ENCODE results near the gene MPZL2.
"Not testable (repeated sequence)": the region's sequence is repeated elsewhere in the genome, so short reads cannot be mapped to it uniquely, and the experiment has no call there.

The MPZL2 gene

DNA sequence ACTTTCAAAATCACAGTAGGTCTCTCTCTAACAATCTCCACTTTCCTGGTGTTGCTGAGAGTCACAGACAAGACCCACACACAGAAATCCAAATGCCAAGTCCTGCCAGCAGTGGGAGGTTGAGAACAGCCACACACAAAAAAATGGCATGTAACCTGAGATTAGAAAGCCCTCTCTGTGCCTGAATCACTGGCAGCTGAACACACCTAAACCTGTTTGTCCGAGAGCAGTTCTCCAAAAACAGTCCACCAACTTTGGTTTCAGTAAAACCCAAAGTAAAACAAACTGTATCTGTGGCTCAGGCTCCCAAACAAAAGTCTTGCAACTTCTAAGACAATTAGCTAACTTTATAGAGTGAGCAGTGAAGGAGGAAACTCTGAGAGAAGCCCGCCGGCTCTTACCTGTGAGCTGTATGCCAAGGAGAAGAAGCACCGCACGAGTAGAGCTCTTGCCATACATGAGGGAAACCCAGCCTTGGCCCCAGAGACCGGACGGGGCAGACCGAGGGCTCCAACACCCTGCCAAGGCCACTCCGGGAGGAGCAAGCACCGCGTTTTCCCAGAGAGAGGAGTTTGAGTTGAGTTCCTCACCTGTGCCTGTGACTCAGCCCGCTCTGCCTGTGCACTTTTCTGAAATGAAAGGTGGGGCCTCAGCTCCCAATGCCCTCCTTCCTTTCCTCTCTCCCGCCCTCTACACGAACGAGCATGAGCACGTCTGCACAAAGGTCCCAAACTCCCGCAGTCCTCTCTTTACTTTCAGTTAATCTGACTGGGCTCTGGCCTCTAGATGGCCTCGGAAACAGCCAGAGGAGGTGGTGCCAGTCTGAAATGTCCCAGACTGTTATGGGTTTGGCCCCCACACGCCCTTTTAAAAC, at the start of gene MPZL2:
Gene MPZL2, minus strand, starts transcription at position 603 of the 874 bp plus-strand sequence. Its CDS starts 144 bp downstream, at position 459.
- no peak for DNase-seq (ENCODE audit: low read depth in 2 of 2)

DNA sequence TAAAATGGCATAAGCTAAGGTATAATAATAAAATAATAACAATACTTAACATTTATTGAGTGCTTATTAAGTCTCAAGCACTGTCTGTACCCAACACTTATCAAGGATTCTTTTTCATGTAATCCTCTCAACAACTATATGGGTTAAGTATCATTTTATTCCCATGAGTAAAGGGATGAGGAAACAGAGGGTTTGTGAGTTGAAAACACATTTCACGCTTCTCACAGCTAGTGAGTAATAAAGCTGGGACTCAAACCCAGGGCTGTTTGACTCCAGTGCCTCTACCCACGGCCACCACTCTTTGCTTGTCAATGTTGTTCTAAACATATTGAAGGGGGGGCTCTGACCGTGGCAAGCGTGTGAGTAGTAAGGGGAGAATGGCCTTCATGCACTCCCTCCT, 49.1 kb upstream of the MPZL2 start:
- DNase-seq (ENCODE audit: low read depth in 2 of 2) = no peak

DNA sequence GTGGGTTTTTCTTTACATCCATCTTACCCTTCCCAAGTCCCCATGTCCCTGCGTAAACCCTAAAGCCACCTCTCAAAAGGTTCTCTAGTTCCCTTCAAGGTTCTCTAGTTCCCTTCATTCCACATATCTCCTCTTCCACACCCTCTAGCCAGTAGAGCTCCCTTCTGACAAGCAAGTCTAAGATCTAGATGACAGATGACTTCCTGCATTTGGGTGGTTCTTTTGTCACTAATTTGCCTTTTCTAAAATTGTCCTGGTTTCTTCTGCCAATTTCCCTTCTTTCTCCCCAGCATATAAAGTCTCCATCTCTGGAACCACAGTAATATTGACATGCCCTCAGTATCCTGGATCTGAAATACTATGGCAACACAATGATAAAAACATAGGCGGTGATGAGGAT, 48.2 kb upstream of the MPZL2 start:
- DNase-seq (ENCODE audit: low read depth in 2 of 2) = no peak

DNA sequence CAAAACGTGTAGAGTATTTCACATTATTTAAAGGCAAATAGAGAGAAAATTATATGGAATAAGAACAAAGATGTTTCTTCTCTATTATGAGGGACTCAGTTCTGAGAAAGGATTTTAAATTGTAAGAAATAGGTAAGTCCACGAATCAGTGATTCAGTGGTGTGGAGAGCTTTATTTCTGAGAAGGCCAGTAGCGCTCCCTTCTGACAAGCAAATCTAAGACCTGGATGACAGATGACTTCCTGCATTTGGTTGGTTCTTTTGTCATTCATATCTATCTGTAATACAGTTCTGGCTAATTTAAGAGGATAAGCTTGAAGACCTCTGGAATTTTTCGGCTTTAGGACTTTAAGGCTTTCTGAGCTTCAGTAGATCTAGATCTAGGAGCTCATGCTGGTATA, 47.4 kb upstream of the MPZL2 start:
- no peak for DNase-seq (ENCODE audit: low read depth in 2 of 2)

DNA sequence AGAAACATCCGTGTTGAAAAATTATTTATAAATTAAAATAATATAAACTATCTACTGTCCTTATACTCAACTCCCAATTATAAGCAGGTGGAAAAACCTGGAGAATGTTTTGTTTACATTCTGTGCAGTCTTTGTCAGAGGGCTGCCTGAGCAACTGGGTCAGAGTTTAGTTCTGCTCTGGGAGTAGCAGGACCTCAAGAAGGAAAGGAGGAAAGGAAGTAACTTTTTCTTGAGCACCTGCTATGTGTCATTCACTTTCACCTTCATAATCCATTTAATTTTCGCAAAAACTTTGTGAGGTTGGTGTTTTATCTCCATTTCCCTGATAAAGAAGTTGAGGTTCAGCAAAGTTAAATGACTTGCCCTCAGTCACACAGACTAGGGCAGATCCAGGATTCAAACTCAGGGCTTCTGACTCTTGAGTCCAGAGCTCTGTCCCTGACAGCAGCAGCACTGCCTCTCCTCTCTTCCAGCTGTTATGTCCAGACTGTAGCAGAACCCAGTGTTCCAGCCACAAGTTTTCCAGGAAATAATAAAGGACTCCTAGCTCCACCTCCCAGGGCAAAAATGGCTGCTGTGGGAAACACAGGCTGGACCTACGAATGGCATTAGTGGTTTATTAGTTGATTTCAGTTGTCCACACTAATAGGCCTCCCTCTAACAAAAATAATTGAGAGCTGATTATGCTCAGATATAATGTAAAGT, 46.8 kb upstream of the MPZL2 start:
- DNase-seq (ENCODE audit: low read depth in 2 of 2) = no peak

DNA sequence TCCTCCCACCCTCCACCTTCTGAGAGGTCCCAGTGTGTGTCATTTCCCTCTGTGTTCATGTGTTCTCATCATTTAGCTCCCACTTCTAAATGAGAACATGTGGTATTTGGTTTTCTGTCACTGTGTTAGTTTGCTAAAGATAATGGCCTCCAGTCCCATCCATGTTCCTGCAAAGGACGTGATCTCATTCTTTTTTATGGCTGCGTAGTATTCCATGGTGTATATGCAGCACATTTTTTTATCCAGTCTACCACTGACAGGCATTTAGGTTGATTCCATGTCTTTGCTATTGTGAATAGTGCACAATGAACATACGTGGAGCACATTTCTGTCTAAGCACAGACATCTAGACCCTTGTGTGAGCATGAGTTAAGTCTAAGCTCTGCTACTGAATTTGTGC, 46.2 kb upstream of the MPZL2 start:
- DNase-seq (ENCODE audit: low read depth in 2 of 2) = no peak

DNA sequence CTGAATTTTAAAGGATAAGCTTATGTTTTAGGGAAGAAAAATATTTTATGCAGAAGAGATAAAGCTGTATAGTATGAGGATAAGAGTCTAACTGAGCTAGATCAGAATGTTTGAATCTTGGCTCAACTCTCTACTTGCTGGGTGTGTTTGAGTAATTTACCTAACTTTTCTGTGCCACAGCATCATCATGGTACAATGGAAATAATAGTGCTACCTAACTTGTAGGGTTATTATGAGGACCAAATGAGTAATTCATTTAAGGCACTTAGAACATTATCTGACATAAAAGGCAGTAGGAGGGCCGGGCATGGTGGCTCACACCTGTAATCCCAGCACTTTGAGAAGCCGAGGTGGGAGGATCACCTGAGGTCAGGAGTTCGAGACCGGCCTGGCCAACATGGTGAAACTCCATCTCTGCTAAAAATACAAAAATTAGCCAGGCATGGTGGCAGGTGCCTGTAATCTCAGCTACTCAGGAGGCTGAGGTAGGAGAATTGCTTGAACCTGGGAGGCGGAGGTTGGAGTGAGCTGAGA, 45.0 kb upstream of the MPZL2 start:
- DNase-seq (ENCODE audit: low read depth in 2 of 2) = not testable (repeated sequence)

DNA sequence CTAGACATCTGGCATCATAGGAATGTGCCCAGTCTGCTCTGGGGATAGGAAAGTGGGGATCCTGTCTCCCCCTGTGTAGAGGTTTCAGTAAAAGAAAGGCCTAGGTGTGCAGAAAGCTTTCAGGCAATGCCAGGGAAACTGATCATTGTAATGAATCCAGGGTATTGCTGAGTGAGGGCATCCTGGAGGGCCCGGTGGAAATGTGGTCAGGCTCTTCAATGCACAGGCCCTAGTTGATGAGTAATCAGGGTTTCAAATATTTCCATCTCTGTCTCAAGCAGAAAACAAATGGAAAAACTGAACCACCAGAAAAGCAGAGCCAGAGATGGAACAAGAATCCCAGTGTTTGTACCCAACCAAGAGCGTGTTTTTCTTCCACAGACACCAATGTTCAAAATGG, 42.5 kb upstream of the MPZL2 start:
- no peak for DNase-seq (ENCODE audit: low read depth in 2 of 2)

DNA sequence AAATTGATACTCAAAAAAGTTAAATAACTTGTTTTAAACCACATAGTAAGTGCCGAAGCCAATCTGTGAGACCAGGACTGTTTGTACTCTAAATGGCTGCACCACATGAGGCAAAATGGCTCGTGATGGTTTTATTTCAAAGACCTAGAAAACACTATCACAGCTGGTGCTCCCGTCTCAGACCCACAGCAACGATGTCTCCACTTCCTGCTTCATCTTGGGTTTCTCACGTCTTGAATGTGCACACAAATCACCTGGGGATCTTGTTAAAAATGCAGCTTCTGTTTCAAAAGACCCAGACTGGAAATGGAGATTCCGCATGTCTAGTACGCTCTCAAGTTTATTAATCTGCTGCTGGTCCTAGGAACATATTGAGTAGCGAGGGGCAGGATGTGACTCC, 41.6 kb upstream of the MPZL2 start:
- DNase-seq (ENCODE audit: low read depth in 2 of 2) = no peak

DNA sequence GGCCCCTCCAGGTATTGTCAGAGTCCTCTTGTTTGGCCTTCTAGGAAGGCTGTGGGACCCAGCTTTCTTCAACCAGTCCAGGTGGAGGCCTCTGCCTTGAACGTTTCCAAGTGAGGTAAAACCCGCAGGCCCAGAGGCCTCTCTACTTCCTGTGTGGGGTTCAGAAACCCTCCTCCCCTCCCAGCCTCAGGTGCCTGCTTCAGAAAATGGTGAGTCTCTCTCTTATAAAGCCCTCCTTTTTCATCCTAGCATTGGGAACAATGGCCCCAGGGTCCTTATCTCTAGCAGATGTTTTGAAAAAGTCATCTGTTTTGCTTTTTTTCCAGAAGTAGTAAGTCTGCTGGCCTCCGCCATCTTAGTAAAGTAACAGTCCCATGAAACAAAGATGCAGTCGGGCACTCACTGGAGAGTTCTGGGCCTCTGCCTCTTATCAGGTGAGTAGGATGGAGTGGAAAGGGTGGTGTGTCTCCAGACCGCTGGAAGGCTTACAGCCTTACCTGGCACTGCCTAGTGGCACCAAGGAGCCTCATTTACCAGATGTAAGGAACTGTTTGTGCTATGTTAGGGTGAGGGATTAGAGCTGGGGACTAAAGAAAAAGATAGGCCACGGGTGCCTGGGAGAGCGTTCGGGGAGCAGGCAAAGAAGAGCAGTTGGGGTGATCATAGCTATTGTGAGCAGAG, 40.6 kb upstream of the MPZL2 start, which contains the start of gene CD3E:
Gene CD3E, plus strand, starts transcription at position 163 of the 681 bp plus-strand sequence. Its CDS starts 223 bp downstream, at position 386.
- DNase-seq (ENCODE audit: low read depth in 2 of 2) = peak in 1 of 2 donors; percentile 40

DNA sequence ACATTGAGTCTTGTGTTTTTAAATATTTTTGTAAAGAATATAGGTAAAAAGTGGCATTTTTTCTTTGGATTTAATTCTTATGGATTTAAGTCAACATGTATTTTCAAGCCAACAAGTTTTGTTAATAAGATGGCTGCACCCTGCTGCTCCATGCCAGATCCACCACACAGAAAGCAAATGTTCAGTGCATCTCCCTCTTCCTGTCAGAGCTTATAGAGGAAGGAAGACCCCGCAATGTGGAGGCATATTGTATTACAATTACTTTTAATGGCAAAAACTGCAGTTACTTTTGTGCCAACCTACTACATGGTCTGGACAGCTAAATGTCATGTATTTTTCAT, 40.1 kb upstream of the MPZL2 start:
- DNase-seq (ENCODE audit: low read depth in 2 of 2) = no peak

DNA sequence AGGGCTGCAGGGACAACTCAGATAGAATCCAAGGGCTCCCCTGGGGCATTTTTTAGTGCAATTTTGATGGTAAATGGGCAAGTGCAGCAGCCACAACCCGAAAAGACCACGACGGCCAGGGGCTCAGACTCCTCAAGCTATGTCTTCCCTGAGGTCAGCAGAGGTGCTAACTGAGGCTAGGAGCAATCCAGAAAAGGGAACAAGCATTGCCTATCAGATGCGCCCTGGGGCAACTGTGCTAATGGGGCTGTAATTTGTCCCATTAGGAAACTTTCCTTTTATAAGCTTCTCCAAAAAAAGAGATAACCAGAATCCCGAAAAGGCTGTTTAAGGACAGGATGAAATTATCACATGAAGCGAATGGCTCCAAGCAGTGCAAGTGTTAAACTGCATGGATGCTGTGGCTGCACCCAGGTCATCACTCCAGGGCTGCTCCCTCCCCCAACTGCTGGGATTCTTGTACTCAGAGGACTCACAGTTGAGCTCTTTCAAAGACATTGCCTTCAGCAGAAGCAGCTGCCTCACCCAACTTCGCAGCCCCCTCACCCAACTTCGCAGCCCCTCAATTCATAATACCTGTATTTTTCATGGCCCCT, 37.6 kb upstream of the MPZL2 start:
- DNase-seq (ENCODE audit: low read depth in 2 of 2) = no peak

DNA sequence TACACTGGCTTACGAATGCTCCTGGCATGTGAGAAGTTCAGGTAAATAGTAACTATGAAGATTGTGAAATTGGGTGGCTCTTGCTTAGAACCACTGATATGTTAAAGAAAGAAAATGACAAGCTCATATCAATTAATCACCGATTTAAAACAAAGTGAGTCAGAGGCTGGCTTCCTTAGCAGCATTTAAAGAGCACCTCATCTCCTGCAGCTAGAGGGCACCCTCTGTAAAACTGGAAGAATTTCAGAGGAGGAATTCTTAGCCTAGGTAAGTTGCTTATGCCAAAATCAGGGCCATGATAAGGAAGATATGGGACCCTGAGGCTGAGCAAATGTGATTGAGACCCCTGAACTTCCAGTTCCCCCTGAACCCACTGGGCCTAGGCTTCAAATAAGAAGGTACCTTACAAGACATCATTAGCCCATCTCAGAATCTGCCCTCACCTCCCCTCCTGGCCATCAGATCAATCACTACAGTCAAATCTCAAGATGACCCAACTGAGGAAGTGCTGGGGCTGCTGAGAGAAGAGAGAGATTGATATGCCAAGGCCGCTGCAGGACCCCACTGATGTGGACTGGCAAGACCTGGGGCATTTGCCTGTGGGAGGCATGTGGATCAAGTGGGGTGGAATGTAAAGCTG, 31.8 kb upstream of the MPZL2 start:
- no peak for DNase-seq (ENCODE audit: low read depth in 2 of 2)

DNA sequence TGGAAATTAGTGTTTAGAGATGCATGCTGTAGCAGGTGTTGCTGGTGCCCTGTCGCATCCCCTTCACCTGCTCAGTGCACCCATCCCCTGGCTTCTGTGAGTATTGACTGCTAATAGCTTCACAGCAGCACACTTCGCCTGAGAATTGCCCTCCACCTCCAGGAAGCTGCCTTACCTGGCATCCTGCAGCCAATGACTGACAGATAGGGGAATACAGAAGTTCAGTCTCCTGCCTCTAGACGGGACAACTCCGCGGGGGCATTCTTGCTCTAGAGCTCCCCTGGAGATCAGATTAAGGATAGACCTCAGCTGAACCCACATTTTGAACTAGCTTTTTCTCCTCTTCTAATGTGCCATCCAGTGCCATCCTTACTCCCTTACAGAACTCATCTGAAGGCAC, 31.1 kb upstream of the MPZL2 start:
- no peak for DNase-seq (ENCODE audit: low read depth in 2 of 2)

DNA sequence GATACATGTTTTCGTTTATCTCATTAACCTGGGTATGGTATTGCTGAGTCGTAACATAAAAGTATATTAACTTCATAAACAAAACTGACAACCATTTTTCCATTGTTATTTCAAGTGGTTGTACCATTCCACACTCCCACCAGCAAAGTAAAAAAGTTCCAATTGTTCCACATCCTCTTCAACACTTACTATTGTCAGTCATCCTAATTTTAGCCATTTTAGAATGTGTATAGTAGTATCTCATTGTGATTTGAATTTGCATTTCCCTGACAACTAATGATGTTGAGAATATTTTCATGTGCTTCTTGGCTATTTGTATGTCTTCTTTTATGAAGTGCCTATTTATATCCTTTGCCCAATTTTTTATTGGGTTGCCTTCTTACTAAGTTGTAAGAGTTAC, 30.0 kb upstream of the MPZL2 start:
- no peak for DNase-seq (ENCODE audit: low read depth in 2 of 2)

DNA sequence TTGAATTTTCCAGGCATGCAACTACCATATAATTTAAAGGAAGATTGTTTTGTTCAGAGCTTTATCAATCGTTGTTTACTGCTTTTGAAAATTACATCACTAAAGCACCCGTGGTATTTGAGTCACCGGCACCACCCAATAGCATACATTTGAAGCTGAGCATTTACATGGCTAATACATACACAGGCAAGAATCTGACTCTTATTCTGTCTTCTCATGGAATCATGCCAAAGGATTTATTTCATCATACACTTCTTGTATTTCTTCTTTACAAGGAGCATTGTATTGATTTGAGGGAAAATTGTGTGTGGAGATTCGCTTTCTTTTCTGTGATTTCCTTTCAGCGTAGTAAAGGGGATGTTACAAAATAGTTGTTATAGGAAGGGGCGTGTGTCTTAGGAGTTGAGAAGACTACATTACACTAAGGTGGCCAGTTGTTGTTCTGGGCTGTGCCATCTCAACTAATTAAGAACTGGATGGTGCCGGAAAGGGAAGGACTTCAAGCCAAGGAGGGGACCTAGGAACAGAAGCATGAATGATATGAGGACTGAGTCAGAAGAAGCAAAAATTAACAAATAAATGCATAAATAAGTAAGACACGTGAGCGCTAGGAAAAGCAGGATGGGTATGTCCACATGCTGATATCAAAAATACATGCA, 27.5 kb upstream of the MPZL2 start:
- DNase-seq (ENCODE audit: low read depth in 2 of 2) = no peak

DNA sequence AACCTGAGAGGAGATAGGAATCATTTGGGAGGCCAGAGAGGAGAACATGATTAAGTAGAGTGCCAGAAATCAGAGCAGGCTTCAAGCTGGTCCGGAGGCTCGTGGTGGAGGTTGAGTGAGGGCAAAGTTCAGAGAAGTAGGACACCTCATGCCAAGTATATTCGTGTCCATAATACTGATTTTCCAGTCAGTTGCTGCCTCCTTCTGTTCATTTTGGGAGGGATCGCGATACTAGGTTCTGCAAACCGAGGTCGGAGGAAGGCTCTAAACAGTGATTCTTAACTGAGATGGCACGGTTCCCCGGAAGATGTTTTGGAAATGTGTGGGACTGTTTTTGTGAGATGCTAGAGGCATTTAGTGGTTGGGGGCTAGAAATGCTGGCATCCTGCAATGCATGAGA, 26.8 kb upstream of the MPZL2 start:
- no peak for DNase-seq (ENCODE audit: low read depth in 2 of 2)

DNA sequence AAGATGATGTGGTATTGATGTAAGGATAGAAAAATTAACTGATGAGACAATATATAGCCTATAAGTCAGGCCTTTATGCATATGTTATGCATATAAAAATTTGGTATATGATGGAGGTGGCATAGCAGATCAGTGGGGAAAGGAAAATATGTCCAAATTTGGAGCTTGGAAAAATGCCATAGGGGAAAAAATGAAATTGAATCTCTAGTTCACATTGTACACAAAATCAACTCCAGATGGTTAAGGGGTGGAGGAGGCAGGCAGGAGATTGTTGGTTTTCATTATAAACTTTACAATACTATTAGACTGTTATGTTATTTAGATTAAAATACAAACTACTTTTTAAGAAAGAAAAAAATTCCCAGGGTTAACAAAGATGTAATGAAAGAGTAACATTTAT, 25.3 kb upstream of the MPZL2 start:
- DNase-seq (ENCODE audit: low read depth in 2 of 2) = no peak

DNA sequence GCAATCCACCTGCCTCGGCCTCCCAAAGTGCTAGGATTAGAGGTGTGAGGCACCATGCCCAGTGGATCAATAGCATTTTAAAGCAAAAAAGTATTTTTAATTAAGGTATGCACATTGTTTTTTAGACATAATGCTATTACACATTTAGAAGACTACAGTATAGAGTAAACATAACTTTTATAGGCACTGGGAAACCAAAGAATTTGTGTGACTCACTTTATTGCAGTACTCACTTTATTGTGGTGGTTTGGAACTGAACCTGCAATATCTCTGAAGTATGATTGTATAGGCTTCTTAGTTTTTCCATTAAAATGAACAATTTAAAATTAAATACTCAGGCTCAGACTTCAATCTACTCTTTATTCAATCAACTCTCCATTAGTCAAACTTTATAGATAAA, 22.9 kb upstream of the MPZL2 start:
- DNase-seq (ENCODE audit: low read depth in 2 of 2) = no peak

DNA sequence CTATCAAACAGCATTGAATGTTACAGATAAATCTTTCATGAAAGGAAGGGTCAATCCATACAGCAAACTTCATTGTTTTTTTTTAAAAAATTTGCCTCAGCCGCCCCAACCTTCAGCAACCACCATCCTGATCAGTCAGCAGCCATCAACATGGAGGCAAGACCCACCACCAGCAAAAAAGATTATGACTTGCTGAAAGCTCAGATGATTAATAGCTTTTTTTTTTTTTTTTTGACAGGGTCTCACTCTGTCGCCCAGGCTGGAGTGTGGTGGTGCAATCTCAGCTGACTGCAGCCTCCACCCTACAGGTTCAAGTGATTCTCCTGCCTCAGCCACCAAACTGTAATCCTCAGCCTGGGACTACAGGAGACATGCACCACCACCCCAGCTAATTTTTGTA, 22.4 kb upstream of the MPZL2 start:
- no peak for DNase-seq (ENCODE audit: low read depth in 2 of 2)

DNA sequence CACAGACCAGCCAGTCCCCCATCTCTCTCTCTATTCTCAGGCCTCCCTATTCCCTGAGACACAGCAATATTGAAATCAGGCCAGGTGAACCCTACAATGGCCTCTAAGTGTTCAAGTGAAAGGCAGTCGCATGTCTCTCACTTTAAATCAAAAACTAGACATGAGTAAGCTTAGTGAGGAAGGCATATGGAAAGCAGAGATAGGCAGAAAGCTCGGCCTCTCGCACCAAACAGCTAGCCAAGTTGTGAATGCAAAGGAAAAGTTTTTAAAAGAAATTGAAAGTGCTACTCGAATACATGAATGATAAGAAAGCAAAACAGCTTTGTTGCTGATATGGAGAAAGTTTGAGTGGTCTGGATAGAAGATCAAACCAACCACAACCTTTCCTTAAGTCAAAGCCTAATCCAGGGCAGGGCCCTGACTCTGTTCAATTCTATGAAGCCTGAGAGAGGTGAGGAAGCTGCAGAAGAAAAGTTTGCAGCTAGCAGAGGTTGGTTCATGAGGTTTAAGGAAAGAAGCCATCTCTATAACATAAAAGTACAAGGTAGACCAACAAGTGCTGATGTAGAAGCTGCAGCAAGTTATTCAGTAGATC, 19.8 kb upstream of the MPZL2 start:
- no peak for DNase-seq (ENCODE audit: low read depth in 2 of 2)
